ENCODE measurements around the gene CENPV.

Gene CENPV

DNA sequence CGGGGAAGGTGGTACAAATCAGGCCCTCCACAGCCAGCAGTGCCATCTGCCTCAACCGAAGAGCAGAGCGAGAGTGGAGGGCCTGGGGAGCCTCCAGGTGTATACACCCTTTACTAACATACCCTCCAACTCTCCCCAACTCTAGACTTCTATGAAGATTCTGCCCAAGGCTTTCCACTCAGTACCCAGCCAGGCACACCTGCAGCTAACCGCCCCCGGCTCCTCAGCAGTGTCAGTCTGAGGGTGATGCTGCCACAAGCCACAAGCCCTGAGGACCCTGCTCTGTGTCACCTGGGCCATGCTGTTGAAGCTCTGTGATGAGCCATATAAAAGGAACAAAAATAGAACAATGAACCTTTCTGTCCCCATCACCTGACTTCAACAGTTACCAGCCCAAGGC, 3.8 kb downstream of the CENPV start:
- peaks cover 28% of the 10 kb centered on the region for H3K79me2 ChIP-seq (ENCODE audit: low read length)
- H3K4me2 ChIP-seq (ENCODE audit: low read length) = no peak overlapping the region
- no peak overlapping the region for H3K9ac ChIP-seq (ENCODE audit: low read length)

DNA sequence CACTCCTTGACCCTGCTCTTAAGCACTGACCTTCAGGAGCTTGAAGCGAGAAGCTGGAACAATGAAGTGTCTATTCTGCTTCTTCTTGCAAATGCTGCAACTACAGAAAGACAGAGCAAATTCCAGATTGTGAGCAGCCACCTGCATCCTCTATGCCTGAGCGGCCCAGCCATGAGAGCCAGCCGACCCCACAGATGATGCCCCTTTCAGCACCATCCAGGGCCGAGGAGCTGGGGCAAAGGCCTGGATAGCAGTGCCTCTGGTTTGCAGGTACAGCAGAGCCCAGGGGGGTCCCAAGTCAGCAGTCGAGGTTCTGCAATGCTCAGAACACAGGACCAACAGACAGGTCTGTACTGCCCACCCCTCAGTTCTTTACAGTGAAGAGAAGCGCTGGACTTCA, 4.7 kb downstream of the CENPV start:
- no peak overlapping the region for H3K4me2 ChIP-seq (ENCODE audit: low read length)
- no peak overlapping the region for H3K4me3 ChIP-seq (ENCODE audit: low read length)
- H3K9ac ChIP-seq (ENCODE audit: low read length) = no peak overlapping the region
- H3K27ac ChIP-seq (ENCODE audit: low read length) = no peak overlapping the region
- TF ChIP-seq, protein P1, sequence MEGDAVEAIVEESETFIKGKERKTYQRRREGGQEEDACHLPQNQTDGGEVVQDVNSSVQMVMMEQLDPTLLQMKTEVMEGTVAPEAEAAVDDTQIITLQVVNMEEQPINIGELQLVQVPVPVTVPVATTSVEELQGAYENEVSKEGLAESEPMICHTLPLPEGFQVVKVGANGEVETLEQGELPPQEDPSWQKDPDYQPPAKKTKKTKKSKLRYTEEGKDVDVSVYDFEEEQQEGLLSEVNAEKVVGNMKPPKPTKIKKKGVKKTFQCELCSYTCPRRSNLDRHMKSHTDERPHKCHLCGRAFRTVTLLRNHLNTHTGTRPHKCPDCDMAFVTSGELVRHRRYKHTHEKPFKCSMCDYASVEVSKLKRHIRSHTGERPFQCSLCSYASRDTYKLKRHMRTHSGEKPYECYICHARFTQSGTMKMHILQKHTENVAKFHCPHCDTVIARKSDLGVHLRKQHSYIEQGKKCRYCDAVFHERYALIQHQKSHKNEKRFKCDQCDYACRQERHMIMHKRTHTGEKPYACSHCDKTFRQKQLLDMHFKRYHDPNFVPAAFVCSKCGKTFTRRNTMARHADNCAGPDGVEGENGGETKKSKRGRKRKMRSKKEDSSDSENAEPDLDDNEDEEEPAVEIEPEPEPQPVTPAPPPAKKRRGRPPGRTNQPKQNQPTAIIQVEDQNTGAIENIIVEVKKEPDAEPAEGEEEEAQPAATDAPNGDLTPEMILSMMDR (IDR thresholded peaks at IDR 0.05; ENCODE audit: low read depth, low read length) = no peak
- no peak for TF ChIP-seq EZH2phosphoT487 (IDR thresholded peaks at IDR 0.05; ENCODE audit: low read depth)
- H3K36me3 ChIP-seq (replicated peaks; ENCODE audit: low read depth, low read length) = peaks cover 6% of the 10 kb centered on the region
- peaks cover 7% of the 10 kb centered on the region; the same call in 1 of the 2 replicates for H4K20me1 ChIP-seq (ENCODE audit: insufficient read depth, low read length)
- H3K4me1 ChIP-seq (ENCODE audit: low read length) = peaks cover 9% of the 10 kb centered on the region
- no peak overlapping the region for H2AFZ ChIP-seq (ENCODE audit: low read depth, low read length)
- H3K79me2 ChIP-seq (ENCODE audit: low read length) = peaks cover 28% of the 10 kb centered on the region
- H3K27me3 ChIP-seq (ENCODE audit: low read depth, low read length) = no peaks in the 10 kb centered on the region
- H3K9me3 ChIP-seq (ENCODE audit: insufficient read depth, low read length) = no peaks in the 10 kb centered on the region

More for the DNA sequence above, 3.8 kb downstream of the CENPV start:
- Histone ChIP-seq H2AFZ (ENCODE audit: low read depth, low read length) (no peak overlapping the region), H3K27ac (ENCODE audit: low read length) (no peak overlapping the region), H3K27me3 (ENCODE audit: low read depth, low read length) (no peaks in the 10 kb centered on the region), H3K4me1 (ENCODE audit: low read length) (peaks cover 9% of the 10 kb centered on the region), H4K20me1 (ENCODE audit: insufficient read depth, low read length) (peaks cover 7% of the 10 kb centered on the region; the same call in 1 of the 2 replicates), H3K4me3 (ENCODE audit: low read length) (no peak overlapping the region), H3K36me3 (replicated peaks; ENCODE audit: low read depth, low read length) (peaks cover 4% of the 10 kb centered on the region), H3K9me3 (ENCODE audit: insufficient read depth, low read length) (no peaks in the 10 kb centered on the region)
- no peak for TF ChIP-seq EZH2phosphoT487 (IDR thresholded peaks at IDR 0.05; ENCODE audit: low read depth)
- TF ChIP-seq, protein P1 (IDR thresholded peaks at IDR 0.05; ENCODE audit: low read depth, low read length) = no peak

DNA sequence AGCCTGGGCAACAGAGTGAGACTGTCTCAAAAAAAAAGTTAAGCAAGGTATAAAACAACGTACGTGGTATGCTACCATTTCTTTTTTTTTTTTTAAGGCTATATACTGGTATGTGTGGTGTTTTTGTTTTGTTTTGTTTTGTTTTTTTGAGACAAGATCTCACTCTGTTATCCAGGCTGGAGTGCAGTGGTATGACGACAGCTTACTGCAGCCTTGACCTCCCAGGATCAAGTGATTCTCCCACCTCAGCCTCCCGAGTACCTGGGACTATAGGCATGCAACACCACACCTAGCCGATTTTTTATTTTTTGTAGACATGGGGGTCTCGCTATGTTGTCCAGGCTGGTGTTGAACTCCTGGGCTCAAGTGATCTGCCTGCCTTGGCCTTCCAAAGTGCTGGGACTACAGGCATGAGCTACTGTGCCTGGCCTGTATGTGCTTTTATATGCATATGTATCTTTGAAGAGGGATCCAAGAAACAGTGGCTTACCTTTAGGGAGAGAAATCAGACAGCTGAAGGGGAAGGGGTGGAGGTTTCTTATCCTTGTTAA, 6.5 kb downstream of the CENPV start:
- peaks cover 15% of the 10 kb centered on the region for H3K79me2 ChIP-seq (ENCODE audit: low read length)
- H3K9ac ChIP-seq (ENCODE audit: low read length) = no peak overlapping the region
- peaks cover 6% of the 10 kb centered on the region for H3K36me3 ChIP-seq (replicated peaks; ENCODE audit: low read depth, low read length)
- H3K27ac ChIP-seq (ENCODE audit: low read length) = no peak overlapping the region
- TF ChIP-seq EZH2phosphoT487 (IDR thresholded peaks at IDR 0.05; ENCODE audit: low read depth) = no peak
- TF ChIP-seq, protein P1 (IDR thresholded peaks at IDR 0.05; ENCODE audit: low read depth, low read length) = no peak
- H3K4me2 ChIP-seq (ENCODE audit: low read length) = no peak overlapping the region
- no peaks in the 10 kb centered on the region for H3K27me3 ChIP-seq (ENCODE audit: low read depth, low read length)
- H3K4me1 ChIP-seq (ENCODE audit: low read length) = peaks cover 7% of the 10 kb centered on the region
- no peaks in the 10 kb centered on the region for H3K9me3 ChIP-seq (ENCODE audit: insufficient read depth, low read length)
- H3K4me3 ChIP-seq (ENCODE audit: low read length) = no peak overlapping the region
- H4K20me1 ChIP-seq (ENCODE audit: insufficient read depth, low read length) = peaks cover 4% of the 10 kb centered on the region; the same call in 1 of the 2 replicates
- H2AFZ ChIP-seq (ENCODE audit: low read depth, low read length) = no peak overlapping the region

DNA sequence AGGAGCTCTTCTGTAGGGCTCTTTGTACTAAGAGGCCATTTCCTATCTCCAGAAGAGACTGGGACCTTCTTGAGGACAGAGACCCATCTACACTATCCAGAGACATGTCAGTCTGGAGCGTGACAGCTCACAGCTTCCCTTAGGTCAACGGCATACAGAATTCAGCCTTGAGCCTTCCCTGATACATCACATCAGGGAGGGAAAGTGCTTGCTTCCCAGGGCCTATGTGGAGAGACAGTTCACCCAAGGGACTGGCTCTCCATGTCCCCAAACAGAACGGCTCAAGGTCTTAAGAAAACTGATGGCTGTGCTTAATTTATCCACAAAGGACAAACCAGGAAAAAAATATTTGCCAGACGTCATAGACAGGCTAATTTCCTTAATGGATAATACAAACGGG, 7.7 kb downstream of the CENPV start:
- Histone ChIP-seq H3K27ac (ENCODE audit: low read length) (no peak overlapping the region), H3K27me3 (ENCODE audit: low read depth, low read length) (no peaks in the 10 kb centered on the region), H3K4me1 (ENCODE audit: low read length) (no peaks in the 10 kb centered on the region), H3K79me2 (ENCODE audit: low read length) (peaks cover 2% of the 10 kb centered on the region; the same call in 1 of the 2 replicates), H3K4me2 (ENCODE audit: low read length) (no peak overlapping the region), H4K20me1 (ENCODE audit: insufficient read depth, low read length) (no peaks in the 10 kb centered on the region), H3K36me3 (replicated peaks; ENCODE audit: low read depth, low read length) (peaks cover 6% of the 10 kb centered on the region), H3K9me3 (ENCODE audit: insufficient read depth, low read length) (no peaks in the 10 kb centered on the region), H3K4me3 (ENCODE audit: low read length) (no peak overlapping the region), H2AFZ (ENCODE audit: low read depth, low read length) (no peak overlapping the region), H3K9ac (ENCODE audit: low read length) (no peak overlapping the region)
- no peak for TF ChIP-seq EZH2phosphoT487 (IDR thresholded peaks at IDR 0.05; ENCODE audit: low read depth)
- TF ChIP-seq, protein P1 (IDR thresholded peaks at IDR 0.05; ENCODE audit: low read depth, low read length) = no peak
